Upper lobe of left lung (tissue), 6 donors: ENCODE results near the gene EMC6. TPM values are rescaled to one million over a fixed set of nuclear protein-coding genes. Genes with fewer than 3 reads are reported as not detected.

ENCODE experiments used
- ATAC-seq, 2 donors: fragments of 200-7000 bp; cut with Tn5 transposase; one replicate each; pipeline ENCODE4 v1.9.1; 2022; ENCODE audit warnings: mild to moderate bottlenecking in 2 of 2, moderate library complexity in 2 of 2; ENCODE audit not compliant: low FRiP score in 2 of 2
- DNase-seq, 2 donors: peaks; one replicate each; pipeline ENCODE4 v3.0.0-alpha.2; 2019 to 2020
- H3K27ac ChIP-seq, 4 donors: fragments of 200-600 bp; sonication (generic); one replicate each; pipeline ENCODE4 v1.5.1; 2016 to 2019
- H3K27me3 ChIP-seq, 4 donors: fragments of 200-600 bp; sonication (generic); one replicate each; pipeline ENCODE4 v1.5.1; 2017 to 2019
- H3K36me3 ChIP-seq, 4 donors: fragments of 200-600 bp; sonication (generic); one replicate each; pipeline ENCODE4 v1.5.1; 2016 to 2019
- H3K4me1 ChIP-seq, 4 donors: fragments of 200-600 bp; sonication (generic); one replicate each; pipeline ENCODE4 v1.5.1; 2018 to 2019
- H3K4me3 ChIP-seq, 4 donors: fragments of 200-600 bp; sonication (generic); one replicate each; pipeline ENCODE4 v1.5.1; 2017 to 2019; ENCODE audit warnings: mild to moderate bottlenecking in 2 of 4, moderate library complexity in 1 of 4
- H3K9me3 ChIP-seq, 4 donors: fragments of 200-600 bp; sonication (generic); one replicate each; pipeline ENCODE4 v1.5.1; 2018 to 2019
- CTCF ChIP-seq, 6 experiments: fragments of 450-650 bp in 4 of 6; fragments of 200-600 bp in 2 of 6; sonication (generic) in 2 of 6; IDR thresholded peaks; one replicate each; pipeline ENCODE4 v1.5.1; 2016 to 2019; ENCODE audit warnings: antibody characterized with exemption in 6 of 6
- EP300 ChIP-seq, 4 donors: sonication (generic); formaldehyde crosslinking; IDR thresholded peaks; one replicate each; pipeline ENCODE4 v1.5.1; 2017; ENCODE audit warnings: antibody characterized with exemption in 4 of 4, control low read depth in 2 of 4
- POLR2A ChIP-seq, 4 donors: fragments of 450-650 bp; IDR thresholded peaks; one replicate each; pipeline ENCODE4 v1.5.1; 2016 to 2017; ENCODE audit warnings: antibody characterized with exemption in 4 of 4, mild to moderate bottlenecking in 2 of 4
- POLR2AphosphoS5 ChIP-seq, 2 donors: sonication (generic); formaldehyde crosslinking; IDR thresholded peaks; one replicate each; pipeline ENCODE4 v1.5.1; 2017; ENCODE audit warnings: antibody characterized with exemption in 2 of 2
- WGBS, 2 donors: methylation state at CpG; one replicate each; pipeline ENCODE4 v1.1.5; 2017 to 2018; 5-methylcytosine and 5-hydroxymethylcytosine counted together
- total RNA-seq, 6 donors: library from RNA; depleted of rRNA in 4 of 6; stranded (reverse); fragments of >200 nt in 4 of 6; gene quantifications; one replicate each; pipeline versions ENCODE4 v1.1.0 to v1.2.1, GENCODE V29; 2016 to 2021
- donor health status: DM: no; HTN: no; CAD: no; lungs with moderate emphysema.
- donor health status: DM: no; HTN: yes; CAD: no; lungs with severe emphysema.

Gene EMC6
- total RNA-seq, 6 donors from 2014 or later: 9.8 to 38.7 (median 36.5) TPM; not detected in 1

GRCh38 chr17:3636908-3637373, 31.7 kb upstream of the EMC6 start:
- DNase-seq (no peak), ATAC-seq (peak in 1 of 2 donors; percentile 3)
- Histone ChIP-seq H3K27ac (peak overlapping the region; percentile 97 to 99 (median 98)), H3K27me3 (no peaks in the 10 kb centered on the region), H3K4me1 (peaks cover 26 to 72% (median 31%) of the 10 kb centered on the region in 4 donors), H3K9me3 (no peaks in the 10 kb centered on the region), H3K36me3 (peaks cover 0 to 7% (median 0%) of the 10 kb centered on the region in 4 donors), H3K4me3 (peak overlapping the region; percentile 83 to 100 (median 94))
- TF ChIP-seq POLR2AphosphoS5 (IDR thresholded peaks at IDR 0.05) (no peak), POLR2A (IDR thresholded peaks at IDR 0.05) (no peak), CTCF (IDR thresholded peaks at IDR 0.05) (peak in 1 of 6 experiments; percentile 1)
- 2% methylated on average over 15 to 25 of the region's 31 CpGs for WGBS, 2 donors

DNA sequence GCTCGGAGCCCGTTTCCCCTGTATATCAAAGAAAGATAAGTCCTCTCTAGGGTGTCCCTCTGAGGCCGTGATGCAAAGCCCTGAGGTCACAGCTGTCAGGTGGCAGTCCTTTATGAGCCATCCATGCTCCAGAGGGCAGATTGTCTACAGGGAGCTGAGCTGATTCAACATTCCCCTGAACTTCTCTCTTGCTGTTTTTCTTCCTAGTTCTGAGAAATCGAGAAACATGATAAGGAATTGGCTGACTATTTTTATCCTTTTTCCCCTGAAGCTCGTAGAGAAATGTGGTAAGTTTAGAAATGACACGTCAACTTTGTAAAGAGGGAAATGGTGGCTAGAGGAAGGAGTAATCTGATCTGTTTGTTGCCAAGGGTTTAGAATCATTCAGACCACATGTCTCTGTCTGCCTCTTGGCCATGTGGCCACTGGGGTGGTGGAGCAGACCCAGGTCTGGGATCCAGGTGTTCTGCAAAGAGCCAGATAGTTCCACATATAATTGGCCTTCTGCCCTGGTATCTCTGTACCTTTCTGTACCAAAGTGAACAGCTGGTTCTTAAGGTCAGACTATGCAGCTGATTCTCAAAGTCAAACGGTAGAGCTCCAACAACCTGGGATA, 28.5 kb upstream of the EMC6 start:
- H3K4me1 ChIP-seq: peaks cover 15 to 57% (median 24%) of the 10 kb centered on the region in 4 donors
- WGBS, 2 donors: 47 to 61% methylated on average over 7 of the region's 7 CpGs
- H3K36me3 ChIP-seq: peaks cover 0 to 15% (median 10%) of the 10 kb centered on the region in 4 donors
- DNase-seq (peak in 1 of 2 donors; percentile 36), ATAC-seq (no peak)
- peak overlapping the region in 2 of 4 donors; percentile 9 to 25 for H3K27ac ChIP-seq
- H3K4me3 ChIP-seq: no peak overlapping the region
- no peaks in the 10 kb centered on the region for H3K27me3 ChIP-seq
- TF ChIP-seq POLR2A (IDR thresholded peaks at IDR 0.05) (no peak), POLR2AphosphoS5 (IDR thresholded peaks at IDR 0.05) (no peak), CTCF (IDR thresholded peaks at IDR 0.05) (no peak), EP300 (IDR thresholded peaks at IDR 0.05) (no peak)
- no peaks in the 10 kb centered on the region for H3K9me3 ChIP-seq

GRCh38 chr17:3641014-3641413, 27.6 kb upstream of the EMC6 start:
- Histone ChIP-seq H3K27me3 (no peaks in the 10 kb centered on the region), H3K4me3 (no peak overlapping the region), H3K36me3 (peaks cover 0 to 19% (median 10%) of the 10 kb centered on the region in 4 donors), H3K27ac (peak overlapping the region in 2 of 4 donors; percentile 25 to 34), H3K4me1 (peaks cover 10 to 48% (median 21%) of the 10 kb centered on the region in 4 donors), H3K9me3 (no peaks in the 10 kb centered on the region)
- DNase-seq (no peak), ATAC-seq (no peak)
- WGBS, 2 donors: 88% methylated on average over 3 of the region's 3 CpGs
- no peak for TF ChIP-seq CTCF (IDR thresholded peaks at IDR 0.05)
- TF ChIP-seq POLR2A (IDR thresholded peaks at IDR 0.05): no peak
- no peak for TF ChIP-seq POLR2AphosphoS5 (IDR thresholded peaks at IDR 0.05)
- TF ChIP-seq EP300 (IDR thresholded peaks at IDR 0.05): no peak

GRCh38 chr17:3641717-3642486, 26.7 kb upstream of the EMC6 start:
- peak in 1 of 2 donors; percentile 39 for DNase-seq
- peaks cover 10 to 46% (median 21%) of the 10 kb centered on the region in 4 donors for H3K4me1 ChIP-seq
- no peak for TF ChIP-seq POLR2A (IDR thresholded peaks at IDR 0.05)
- TF ChIP-seq EP300 (IDR thresholded peaks at IDR 0.05): peak in 1 of 4 donors; percentile 63
- no peak overlapping the region for H3K4me3 ChIP-seq
- no peaks in the 10 kb centered on the region for H3K27me3 ChIP-seq
- peak overlapping the region in 2 of 4 donors; percentile 9 to 57 for H3K27ac ChIP-seq
- no peaks in the 10 kb centered on the region for H3K9me3 ChIP-seq
- ATAC-seq: no peak
- peaks cover 0 to 19% (median 10%) of the 10 kb centered on the region in 4 donors for H3K36me3 ChIP-seq
- 72 to 73% methylated on average over 17 to 19 of the region's 19 CpGs for WGBS, 2 donors

DNA sequence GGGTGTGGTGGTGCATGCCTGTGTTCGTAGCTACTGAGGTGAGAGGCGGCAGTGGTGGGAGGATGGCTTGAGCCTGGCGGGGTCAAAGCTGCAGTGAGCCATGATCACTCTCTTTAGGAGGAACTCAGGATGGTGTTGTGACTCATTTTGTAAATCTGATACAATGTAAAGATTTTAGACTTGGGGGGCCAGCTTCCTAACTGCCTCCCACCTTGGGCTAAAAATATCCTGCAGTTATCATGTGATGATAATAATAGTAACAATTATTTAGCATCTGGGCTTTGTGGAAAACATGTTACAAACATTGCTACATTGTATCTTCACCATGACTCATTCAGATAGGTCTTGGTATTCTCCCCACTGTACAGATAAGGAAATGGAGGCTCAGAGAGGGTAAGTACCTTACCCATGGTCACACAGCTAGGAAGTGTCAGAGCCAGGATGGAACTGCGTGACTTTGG, 24.7 kb upstream of the EMC6 start:
- peaks cover 0 to 38% (median 22%) of the 10 kb centered on the region in 4 donors for H3K36me3 ChIP-seq
- H3K9me3 ChIP-seq: no peaks in the 10 kb centered on the region
- WGBS, 2 donors: 93 to 98% methylated on average over 3 to 4 of the region's 4 CpGs
- TF ChIP-seq CTCF (IDR thresholded peaks at IDR 0.05): no peak
- no peak for TF ChIP-seq EP300 (IDR thresholded peaks at IDR 0.05)
- TF ChIP-seq POLR2A (IDR thresholded peaks at IDR 0.05): no peak
- TF ChIP-seq POLR2AphosphoS5 (IDR thresholded peaks at IDR 0.05): no peak
- ATAC-seq (no peak), DNase-seq (no peak)
- no peak overlapping the region for H3K4me3 ChIP-seq
- no peaks in the 10 kb centered on the region for H3K27me3 ChIP-seq
- no peak overlapping the region for H3K27ac ChIP-seq
- peaks cover 0 to 28% (median 13%) of the 10 kb centered on the region in 4 donors for H3K4me1 ChIP-seq
